HG03378 (cell line): ENCODE measurements around the gene CASP4.

ENCODE experiments used
- ATAC-seq: cut with Tn5 transposase; IDR thresholded peaks from one replicate; pipeline ENCODE4 v1.9.1; 2021; ENCODE audit warnings: mild to moderate bottlenecking, moderate library complexity; ENCODE audit not compliant: unreplicated experiment

The CASP4 gene

DNA sequence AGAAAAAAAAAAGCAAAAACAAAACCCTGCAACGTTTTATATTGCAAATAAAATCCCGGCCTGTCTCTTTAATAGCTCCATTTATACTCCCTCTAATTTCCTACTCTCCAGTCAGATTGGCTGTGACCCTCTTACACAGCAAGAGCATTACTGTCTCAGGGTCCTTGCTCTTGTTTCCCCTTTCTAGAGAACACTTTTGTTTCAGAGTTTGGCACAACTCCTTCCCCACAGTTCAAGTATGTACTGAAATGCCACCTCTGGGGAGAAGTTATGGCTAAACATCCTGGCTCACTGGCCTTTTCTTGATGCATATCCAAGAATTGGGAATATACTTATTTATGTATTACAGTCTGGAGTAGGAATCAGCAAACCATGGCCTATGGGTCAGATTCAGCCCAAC lies 72.7 kb downstream of the CASP4 start:
- no peak for ATAC-seq

DNA sequence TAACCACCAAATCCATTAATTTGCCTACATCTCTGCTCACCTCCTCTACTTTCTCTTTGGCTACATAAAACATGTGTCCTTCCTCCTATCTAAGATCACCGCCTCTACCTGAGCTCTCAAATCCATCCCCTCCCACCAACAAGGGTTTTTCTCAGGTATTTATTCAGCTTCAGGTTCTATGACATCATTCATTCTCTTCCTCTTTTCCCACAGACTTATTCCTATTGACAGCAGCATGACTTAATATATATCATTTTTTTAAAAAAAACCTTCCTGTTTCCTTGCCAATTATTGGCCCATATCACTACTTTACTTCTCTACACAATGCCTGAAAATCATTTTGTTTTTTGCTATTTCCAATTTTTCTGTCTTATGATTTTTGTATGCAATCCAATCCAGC lies 74.5 kb downstream of the CASP4 start:
- ATAC-seq, result no peak
